PC-3 (cell line): ENCODE data around the gene ZNF831. TPM values are rescaled to one million over a fixed set of nuclear protein-coding genes. Genes with fewer than 3 reads are reported as not detected.

Experiments used
- ATAC-seq: fragments of 200-7000 bp; cut with Tn5 transposase; 2 replicates; pipeline ENCODE4 v1.9.1; 2020; ENCODE audit warnings: mild to moderate bottlenecking, moderate library complexity
- BruUV-seq: library from RNA; stranded (reverse); fragments of 400-500 nt; replicated peaks from 2 replicates; lab custom pipeline; 2021; lab: Mats Ljungman, UMichigan
- CTCF ChIA-PET: fragments of 300-600 bp; sonication (Branson Sonifier 250); formaldehyde crosslinking; loops from one replicate; lab custom pipeline; 2022; ENCODE audit warnings: antibody characterized with exemption; lab: Charles Lee
- POLR2A ChIA-PET: fragments of 300-600 bp; sonication (Branson Sonifier 250); formaldehyde crosslinking; loops from one replicate; lab custom pipeline; 2022; ENCODE audit warnings: antibody characterized with exemption; ENCODE audit not compliant: unreplicated experiment; lab: Charles Lee
- DNase-seq: peaks from one replicate; pipeline ENCODE4 v3.0.0-alpha.2; 2015
- H2AFZ ChIP-seq: fragments of 300-600 bp; sonication (generic); 2 replicates; pipeline ENCODE4 v1.6.0; 2016; ENCODE audit warnings: antibody characterized with exemption, low read length
- H3F3A ChIP-seq: fragments of 300-600 bp; sonication (generic); one replicate; pipeline ENCODE4 v1.6.0; 2017; ENCODE audit warnings: antibody characterized with exemption, low read length, control low read depth, mild to moderate bottlenecking; ENCODE audit not compliant: unreplicated experiment
- H3K27ac ChIP-seq: fragments of 300-600 bp; sonication (generic); 2 replicates; pipeline ENCODE4 v1.5.1; 2016; ENCODE audit warnings: mild to moderate bottlenecking, low read length
- H3K27me3 ChIP-seq: fragments of 300-600 bp; sonication (generic); 2 replicates; pipeline ENCODE4 v1.6.1; 2016; ENCODE audit warnings: low read length, mixed read lengths
- H3K36me3 ChIP-seq: fragments of 300-600 bp; sonication (generic); 2 replicates; pipeline ENCODE4 v1.6.1; 2016; ENCODE audit warnings: low read depth, mixed run types, low read length, mixed read lengths
- H3K4me1 ChIP-seq: fragments of 300-600 bp; sonication (generic); 2 replicates; pipeline ENCODE4 v1.5.1; 2016; ENCODE audit warnings: low read length; ENCODE audit not compliant: insufficient read depth
- H3K4me2 ChIP-seq: fragments of 300-600 bp; sonication (generic); 2 replicates; pipeline ENCODE4 v1.6.0; 2016; ENCODE audit warnings: low read length
- H3K4me3 ChIP-seq: fragments of 300-600 bp; sonication (generic); 2 replicates; pipeline ENCODE4 v1.5.1; 2016; ENCODE audit warnings: mild to moderate bottlenecking, low read length, mixed read lengths
- H3K79me2 ChIP-seq: fragments of 300-600 bp; sonication (generic); 2 replicates; pipeline ENCODE4 v1.6.1; 2017; ENCODE audit warnings: low read length, mixed read lengths
- H3K9ac ChIP-seq: fragments of 300-600 bp; sonication (generic); 2 replicates; pipeline ENCODE4 v1.6.0; 2016; ENCODE audit warnings: mild to moderate bottlenecking, low read length
- H3K9me2 ChIP-seq: fragments of 300-600 bp; sonication (generic); replicated peaks from 2 replicates; pipeline ENCODE4 v1.6.1; 2016; ENCODE audit warnings: mixed run types, low read length, mixed read lengths
- H3K9me3 ChIP-seq: fragments of 300-600 bp; sonication (generic); 2 replicates; pipeline ENCODE4 v1.6.1; 2016; ENCODE audit warnings: low read length, mixed read lengths
- H4K20me1 ChIP-seq: fragments of 300-600 bp; sonication (generic); 2 replicates; pipeline ENCODE4 v1.6.1; 2016; ENCODE audit warnings: low read length, mixed read lengths
- EZH2 ChIP-seq: fragments of 300-600 bp; sonication (generic); IDR thresholded peaks from one replicate; pipeline ENCODE4 v1.6.1; 2017; ENCODE audit warnings: antibody characterized with exemption, mild to moderate bottlenecking, low read length; ENCODE audit not compliant: unreplicated experiment
- EZH2phosphoT487 ChIP-seq: fragments of 300-600 bp; sonication (generic); IDR thresholded peaks from 2 replicates; pipeline ENCODE4 v1.6.1; 2018; ENCODE audit warnings: mild to moderate bottlenecking, antibody characterized with exemption, low read length, borderline replicate concordance
- intact Hi-C: fragments of 100-400 bp; cut with micrococcal nuclease; formaldehyde crosslinking; loops from 2 replicates; pipeline ENCODE4 v1.9.0; 2023
- total RNA-seq: library from RNA; depleted of rRNA; stranded (reverse); fragments of >200 nt; gene quantifications from 2 replicates; pipeline ENCODE4 v1.2.3, GENCODE V29; 2014
- TF ChIP-seq, protein P1 (sequence below): fragments of 300-600 bp; sonication (generic); conservative IDR thresholded peaks from 2 replicates; pipeline ENCODE4 v1.5.1; 2017; ENCODE audit warnings: antibody characterized with exemption, low read depth, mild to moderate bottlenecking, low read length

Gene ZNF831
- total RNA-seq, 1 experiment from 2014 or later, result not detected

DNA sequence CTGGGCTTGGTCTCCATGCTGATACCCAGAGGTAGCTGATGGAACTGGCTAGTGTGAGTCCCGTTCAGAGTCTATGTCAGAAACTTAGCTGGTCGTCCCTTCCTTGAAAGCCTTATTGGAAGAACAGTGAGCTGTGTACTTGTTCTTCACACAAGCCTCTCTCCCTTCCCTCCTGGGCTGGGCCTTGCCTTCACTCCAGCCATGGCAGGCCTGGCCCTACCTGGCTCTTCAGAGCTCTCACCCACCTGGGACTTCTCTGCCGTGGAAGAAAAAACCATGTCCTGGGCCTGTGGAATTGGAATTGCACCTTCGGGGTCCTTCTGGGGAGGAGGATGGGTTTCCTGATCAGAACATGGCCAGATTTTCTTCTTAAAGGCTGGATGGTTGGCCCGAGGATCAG is 20.3 kb upstream of the ZNF831 start:
- ChIA-PET CTCF (no interaction called here), POLR2A (no interaction called here)
- Histone ChIP-seq H3K9ac (no peak overlapping the region), H3K4me2 (no peak overlapping the region), H4K20me1 (no peaks in the 10 kb centered on the region), H2AFZ (no peak overlapping the region), H3F3A (no peaks in the 10 kb centered on the region), H3K36me3 (no peaks in the 10 kb centered on the region), H3K27ac (no peak overlapping the region), H3K4me1 (no peaks in the 10 kb centered on the region), H3K27me3 (peaks cover 67% of the 10 kb centered on the region), H3K9me2 (no peaks in the 10 kb centered on the region), H3K4me3 (no peak overlapping the region), H3K79me2 (no peaks in the 10 kb centered on the region), H3K9me3 (no peaks in the 10 kb centered on the region)
- no TSS peak for BruUV-seq
- TF ChIP-seq EZH2, result no peak
- TF ChIP-seq EZH2phosphoT487, result no peak
- TF ChIP-seq, protein P1, sequence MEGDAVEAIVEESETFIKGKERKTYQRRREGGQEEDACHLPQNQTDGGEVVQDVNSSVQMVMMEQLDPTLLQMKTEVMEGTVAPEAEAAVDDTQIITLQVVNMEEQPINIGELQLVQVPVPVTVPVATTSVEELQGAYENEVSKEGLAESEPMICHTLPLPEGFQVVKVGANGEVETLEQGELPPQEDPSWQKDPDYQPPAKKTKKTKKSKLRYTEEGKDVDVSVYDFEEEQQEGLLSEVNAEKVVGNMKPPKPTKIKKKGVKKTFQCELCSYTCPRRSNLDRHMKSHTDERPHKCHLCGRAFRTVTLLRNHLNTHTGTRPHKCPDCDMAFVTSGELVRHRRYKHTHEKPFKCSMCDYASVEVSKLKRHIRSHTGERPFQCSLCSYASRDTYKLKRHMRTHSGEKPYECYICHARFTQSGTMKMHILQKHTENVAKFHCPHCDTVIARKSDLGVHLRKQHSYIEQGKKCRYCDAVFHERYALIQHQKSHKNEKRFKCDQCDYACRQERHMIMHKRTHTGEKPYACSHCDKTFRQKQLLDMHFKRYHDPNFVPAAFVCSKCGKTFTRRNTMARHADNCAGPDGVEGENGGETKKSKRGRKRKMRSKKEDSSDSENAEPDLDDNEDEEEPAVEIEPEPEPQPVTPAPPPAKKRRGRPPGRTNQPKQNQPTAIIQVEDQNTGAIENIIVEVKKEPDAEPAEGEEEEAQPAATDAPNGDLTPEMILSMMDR, result no peak
- DNase-seq (no peak), ATAC-seq (no peak)
- intact Hi-C loops, result no loop called here

DNA sequence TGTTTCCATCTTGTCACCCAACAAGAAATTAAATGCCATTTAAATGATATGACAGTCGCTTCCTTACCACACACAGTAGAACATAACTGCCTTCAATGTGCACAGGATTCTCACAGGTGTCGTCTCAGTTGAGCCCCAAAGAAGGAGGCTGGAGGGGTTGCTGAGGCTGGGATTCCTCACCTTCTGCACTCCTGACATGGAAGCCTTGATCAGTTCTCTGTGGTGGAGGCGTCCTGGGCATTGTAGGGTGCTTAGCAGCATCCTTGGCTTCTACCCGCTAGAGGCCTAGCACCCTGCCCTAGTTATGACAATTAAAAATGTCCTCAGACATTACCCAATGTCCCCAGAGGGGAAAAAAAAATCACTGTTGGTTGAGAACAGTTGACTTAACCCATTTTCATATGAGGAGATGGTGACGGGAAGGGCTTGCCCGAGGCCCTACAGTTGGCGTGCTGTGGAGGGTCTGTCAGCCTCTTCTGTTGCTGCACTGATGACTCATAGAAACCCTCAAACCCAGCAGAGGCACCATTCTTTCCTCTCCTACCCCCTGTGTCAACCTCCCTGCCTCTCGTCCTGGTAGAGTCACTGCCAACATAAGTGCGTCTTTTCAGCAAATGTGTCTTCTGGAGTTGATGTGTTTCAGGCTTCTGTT is 19.3 kb upstream of the ZNF831 start:
- no peak for TF ChIP-seq EZH2phosphoT487
- TF ChIP-seq, protein P1, result no peak
- TF ChIP-seq EZH2, result no peak
- H3K27ac ChIP-seq, result no peak overlapping the region

DNA sequence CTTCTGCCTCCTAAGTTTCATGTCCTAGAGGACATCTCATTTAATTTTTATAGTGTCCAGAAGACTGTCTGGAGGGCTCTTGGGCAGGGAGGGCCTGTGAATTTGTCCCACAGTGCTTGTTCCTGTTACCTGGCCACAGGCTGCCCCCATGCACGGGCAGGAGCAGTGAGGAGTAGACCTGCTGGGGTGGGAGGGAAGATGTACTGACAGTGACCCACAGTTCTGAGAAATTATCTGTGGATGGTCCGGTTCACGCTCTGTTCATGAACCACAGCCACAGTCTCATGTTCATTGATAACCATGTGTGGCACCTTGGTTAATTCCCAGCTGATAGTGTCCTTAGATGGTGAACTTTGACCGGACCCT is 18.8 kb upstream of the ZNF831 start:
- ChIA-PET CTCF (no interaction called here), POLR2A (no interaction called here)
- H3K79me2 ChIP-seq, result no peaks in the 10 kb centered on the region
- H4K20me1 ChIP-seq, result no peaks in the 10 kb centered on the region
- no peak overlapping the region for H2AFZ ChIP-seq
- no TSS peak for BruUV-seq
- H3K36me3 ChIP-seq, result no peaks in the 10 kb centered on the region
- no peaks in the 10 kb centered on the region for H3K9me3 ChIP-seq
- no peak overlapping the region for H3K4me3 ChIP-seq
- H3F3A ChIP-seq, result no peaks in the 10 kb centered on the region
- TF ChIP-seq, protein P1, result no peak
- TF ChIP-seq EZH2, result no peak
- TF ChIP-seq EZH2phosphoT487, result no peak
- DNase-seq (no peak), ATAC-seq (no peak)
- no peak overlapping the region for H3K27ac ChIP-seq
- H3K27me3 ChIP-seq, result peaks cover 69% of the 10 kb centered on the region
- intact Hi-C loops, result no loop called here
- H3K4me2 ChIP-seq, result no peak overlapping the region
- no peaks in the 10 kb centered on the region for H3K4me1 ChIP-seq
- no peaks in the 10 kb centered on the region for H3K9me2 ChIP-seq
- no peak overlapping the region for H3K9ac ChIP-seq

More for the DNA sequence above, 19.3 kb upstream of the ZNF831 start:
- H2AFZ ChIP-seq, result no peak overlapping the region
- no peaks in the 10 kb centered on the region for H3F3A ChIP-seq
- no peak for DNase-seq
- no peaks in the 10 kb centered on the region for H3K79me2 ChIP-seq
- POLR2A ChIA-PET, result no interaction called here
- H3K4me2 ChIP-seq, result no peak overlapping the region
- H3K4me3 ChIP-seq, result no peak overlapping the region
- no peaks in the 10 kb centered on the region for H4K20me1 ChIP-seq
- H3K4me1 ChIP-seq, result no peaks in the 10 kb centered on the region
- CTCF ChIA-PET, result no interaction called here
- no peak for ATAC-seq
- H3K9me2 ChIP-seq, result no peaks in the 10 kb centered on the region
- intact Hi-C loops, result no loop called here
- no peaks in the 10 kb centered on the region for H3K36me3 ChIP-seq
- H3K27me3 ChIP-seq, result peaks cover 66% of the 10 kb centered on the region
- no peaks in the 10 kb centered on the region for H3K9me3 ChIP-seq
- H3K9ac ChIP-seq, result no peak overlapping the region
- BruUV-seq, result no TSS peak
